Measurements from ENCODE around the gene CDKL2. TPM values are rescaled to one million over a fixed set of nuclear protein-coding genes. Genes with fewer than 3 reads are reported as not detected.

CDKL2 gene
- total RNA-seq, 1 donor from 2014 or later, result 20.6 TPM

GRCh38 chr4:75655562-75655961, 25.2 kb upstream of the CDKL2 start:
- Histone ChIP-seq H3K4me3 (no peak overlapping the region), H3K36me3 (peaks cover 65% of the 10 kb centered on the region), H3K27ac (no peak overlapping the region), H3K27me3 (no peaks in the 10 kb centered on the region), H3K9me3 (no peaks in the 10 kb centered on the region), H3K4me1 (peaks cover 16% of the 10 kb centered on the region)
- ATAC-seq (no peak), DNase-seq (no peak)
- intact Hi-C loops (cut with DNase I), result no loop called here
- TF ChIP-seq CTCF (IDR thresholded peaks at IDR 0.05), result no peak

- no peak for DNase-seq
- ATAC-seq, result no peak
- Histone ChIP-seq H3K4me1 (peaks cover 12% of the 10 kb centered on the region), H3K27ac (no peak overlapping the region), H3K9me3 (no peaks in the 10 kb centered on the region), H3K36me3 (peaks cover 67% of the 10 kb centered on the region), H3K4me3 (no peak overlapping the region), H3K27me3 (no peaks in the 10 kb centered on the region)
- intact Hi-C loops (cut with DNase I), result no loop called here
- no peak for TF ChIP-seq CTCF (IDR thresholded peaks at IDR 0.05)
Measured at GRCh38 chr4:75654905-75655304, 24.6 kb upstream of the CDKL2 start.

- Histone ChIP-seq H3K36me3 (peaks cover 71% of the 10 kb centered on the region), H3K9me3 (no peaks in the 10 kb centered on the region), H3K4me1 (peaks cover 9% of the 10 kb centered on the region), H3K27ac (no peak overlapping the region), H3K27me3 (no peaks in the 10 kb centered on the region), H3K4me3 (no peak overlapping the region)
- TF ChIP-seq CTCF (IDR thresholded peaks at IDR 0.05), result peak; percentile 37
- DNase-seq (no peak), ATAC-seq (peak; percentile 64)
- intact Hi-C loops (cut with DNase I), result no loop called here
Measured at GRCh38 chr4:75653845-75654503, 23.6 kb upstream of the CDKL2 start.

- H3K27ac ChIP-seq, result no peak overlapping the region
- ATAC-seq (peak; percentile 68), DNase-seq (no peak)
- no peaks in the 10 kb centered on the region for H3K9me3 ChIP-seq
- intact Hi-C loops (cut with DNase I), result no loop called here
- H3K36me3 ChIP-seq, result peaks cover 49% of the 10 kb centered on the region
- peaks cover 11% of the 10 kb centered on the region for H3K4me1 ChIP-seq
- H3K27me3 ChIP-seq, result no peaks in the 10 kb centered on the region
- no peak overlapping the region for H3K4me3 ChIP-seq
- TF ChIP-seq CTCF (IDR thresholded peaks at IDR 0.05), result no peak
Measured at GRCh38 chr4:75644095-75644494, 13.8 kb upstream of the CDKL2 start.

- H3K4me1 ChIP-seq, result peaks cover 11% of the 10 kb centered on the region
- H3K4me3 ChIP-seq, result no peak overlapping the region
- peaks cover 49% of the 10 kb centered on the region for H3K36me3 ChIP-seq
- H3K27me3 ChIP-seq, result no peaks in the 10 kb centered on the region
- no peak for TF ChIP-seq CTCF (IDR thresholded peaks at IDR 0.05)
- H3K9me3 ChIP-seq, result no peaks in the 10 kb centered on the region
- no peak for DNase-seq
- intact Hi-C loops (cut with DNase I), result no loop called here
- no peak overlapping the region for H3K27ac ChIP-seq
- no peak for ATAC-seq
Measured at GRCh38 chr4:75643651-75644050, 13.3 kb upstream of the CDKL2 start.
